ENCODE data around the gene KCNK3.

DNA sequence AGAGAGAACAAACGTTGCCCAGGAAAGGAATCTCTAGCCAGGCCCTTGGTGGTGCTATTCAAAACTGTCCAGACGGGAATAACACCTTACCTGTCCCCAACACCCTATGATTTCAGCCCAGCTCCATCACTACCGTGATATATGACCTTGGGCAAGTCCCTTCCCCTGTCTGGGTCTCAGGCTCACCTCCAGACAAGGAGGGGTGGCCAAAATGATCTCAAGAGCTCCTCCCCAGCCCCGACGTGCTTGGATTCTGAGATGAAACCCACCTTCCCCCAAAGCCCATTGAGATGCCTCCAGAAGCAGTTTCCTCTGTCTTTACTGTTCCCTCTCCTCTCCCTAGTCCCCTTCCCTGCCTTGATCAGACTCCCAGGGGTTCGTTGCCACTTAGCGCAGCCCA is 1.5 kb downstream of the KCNK3 start:
- no peak for TF ChIP-seq POLR2AphosphoS5 (IDR thresholded peaks at IDR 0.05; ENCODE audit: low read depth, low read length)
- TF ChIP-seq, protein P1, sequence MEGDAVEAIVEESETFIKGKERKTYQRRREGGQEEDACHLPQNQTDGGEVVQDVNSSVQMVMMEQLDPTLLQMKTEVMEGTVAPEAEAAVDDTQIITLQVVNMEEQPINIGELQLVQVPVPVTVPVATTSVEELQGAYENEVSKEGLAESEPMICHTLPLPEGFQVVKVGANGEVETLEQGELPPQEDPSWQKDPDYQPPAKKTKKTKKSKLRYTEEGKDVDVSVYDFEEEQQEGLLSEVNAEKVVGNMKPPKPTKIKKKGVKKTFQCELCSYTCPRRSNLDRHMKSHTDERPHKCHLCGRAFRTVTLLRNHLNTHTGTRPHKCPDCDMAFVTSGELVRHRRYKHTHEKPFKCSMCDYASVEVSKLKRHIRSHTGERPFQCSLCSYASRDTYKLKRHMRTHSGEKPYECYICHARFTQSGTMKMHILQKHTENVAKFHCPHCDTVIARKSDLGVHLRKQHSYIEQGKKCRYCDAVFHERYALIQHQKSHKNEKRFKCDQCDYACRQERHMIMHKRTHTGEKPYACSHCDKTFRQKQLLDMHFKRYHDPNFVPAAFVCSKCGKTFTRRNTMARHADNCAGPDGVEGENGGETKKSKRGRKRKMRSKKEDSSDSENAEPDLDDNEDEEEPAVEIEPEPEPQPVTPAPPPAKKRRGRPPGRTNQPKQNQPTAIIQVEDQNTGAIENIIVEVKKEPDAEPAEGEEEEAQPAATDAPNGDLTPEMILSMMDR (IDR thresholded peaks at IDR 0.05): no peak
